K562 (cell line): ENCODE measurements around the gene CAMK2A. TPM values are rescaled to one million over a fixed set of nuclear protein-coding genes. Genes with fewer than 3 reads are reported as not detected.
A peak's percentile ranks its signal among the peaks of the same experiment; 100 is the strongest.

Source experiments
- ATAC-seq: fragments of 200-7000 bp; cut with Tn5 transposase; 3 replicates; pipeline ENCODE4 v1.9.1; 2020; ENCODE audit warnings: moderate library complexity
- BruUV-seq: library from RNA; stranded (reverse); fragments of 400-500 nt; replicated peaks from 2 replicates; lab custom pipeline; 2021; lab: Mats Ljungman, UMichigan
- CTCF ChIA-PET: fragments of 300-600 bp; formaldehyde crosslinking; extraction: SDS; loops from one replicate; lab custom pipeline; 2021; ENCODE audit warnings: low intra/inter-chr PET ratio; lab: Yijun Ruan, JAX
- POLR2A ChIA-PET: fragments of 300-600, 350-650 bp; sonication (Branson Sonifier 250); formaldehyde crosslinking; extraction: SDS; loops from one replicate; lab custom pipeline; 2021; ENCODE audit warnings: antibody characterized with exemption, inconsistent platforms; lab: Yijun Ruan, JAX
- DNase-seq, 4 experiments: peaks; one replicate each; pipeline versions ENCODE4 v3.0.0 to v3.0.0-alpha.2; 2011 to 2018; ENCODE audit warnings: low spot score in 3 of 4, mixed read lengths in 3 of 4; ENCODE audit errors: extremely low read depth in 1 of 4
- FAIRE-seq: peaks from 2 replicates; lab custom pipeline; 2011; peaks lifted over from hg19 to GRCh38; lab: Jason Lieb, UNC
- H2AFZ ChIP-seq: 2 replicates; pipeline ENCODE4 v1.6.0; 2011; ENCODE audit warnings: low read depth, low read length, control low read depth, inconsistent platforms
- H3K27ac ChIP-seq: fragments of 200-600 bp; 3 replicates; pipeline ENCODE4 v1.8.0; 2011; ENCODE audit warnings: low read depth, mild to moderate bottlenecking, control low read depth, inconsistent platforms, low read length, moderate library complexity, mixed read lengths; ENCODE audit errors: extremely low read depth
- H3K27me3 ChIP-seq, 2 experiments: fragments of 300-600 bp in 1 of 2; 2 replicates in 1 of 2; 3 replicates in 1 of 2; pipeline versions ENCODE4 v1.6.0 to v1.8.0; 2011; ENCODE audit warnings: inconsistent platforms in 2 of 2, low read length in 2 of 2, mild to moderate bottlenecking in 1 of 2, mixed read lengths in 1 of 2, moderate library complexity in 1 of 2; ENCODE audit not compliant: control insufficient read depth in 2 of 2, insufficient read depth in 2 of 2
- H3K36me3 ChIP-seq: fragments of 300-600 bp; 3 replicates; pipeline ENCODE4 v1.8.0; 2011; ENCODE audit warnings: mild to moderate bottlenecking, low read length, inconsistent platforms; ENCODE audit not compliant: control insufficient read depth, insufficient read depth
- H3K4me1 ChIP-seq, 2 experiments: fragments of 200-600 bp in 1 of 2; replicated peaks in 1 of 2; 2 replicates in 1 of 2; 3 replicates in 1 of 2; pipeline versions ENCODE4 v1.5.1 to v1.8.0; 2011; ENCODE audit warnings: inconsistent platforms in 2 of 2, low read length in 2 of 2, mild to moderate bottlenecking in 1 of 2, mixed read lengths in 1 of 2, moderate library complexity in 1 of 2; ENCODE audit not compliant: control insufficient read depth in 2 of 2, insufficient read depth in 2 of 2
- H3K4me2 ChIP-seq: 2 replicates; pipeline ENCODE4 v1.6.1; 2011; ENCODE audit warnings: low read length, control low read depth, inconsistent platforms, mixed read lengths; ENCODE audit not compliant: insufficient read depth
- H3K4me3 ChIP-seq: fragments of 200-600 bp; sonication (generic), shearing (Covaris generic); 2 replicates; pipeline ENCODE4 v1.5.1; 2016; ENCODE audit warnings: control low read depth, inconsistent platforms
- H3K79me2 ChIP-seq: fragments of 200-600 bp; 3 replicates; pipeline ENCODE4 v1.8.0; 2011; ENCODE audit warnings: low read length, inconsistent platforms; ENCODE audit not compliant: control insufficient read depth, insufficient read depth
- H3K9ac ChIP-seq, 2 experiments: 2 replicates each; pipeline versions ENCODE4 v1.6.0 to v1.6.1; 2011; ENCODE audit warnings: low read depth in 2 of 2, low read length in 2 of 2, control low read depth in 1 of 2, inconsistent platforms in 1 of 2, mild to moderate bottlenecking in 1 of 2, mixed read lengths in 1 of 2; ENCODE audit not compliant: insufficient read depth in 1 of 2
- H3K9me1 ChIP-seq: one replicate; pipeline ENCODE4 v1.6.0; 2011; ENCODE audit warnings: inconsistent platforms, mild to moderate bottlenecking, low read length, moderate library complexity; ENCODE audit not compliant: control insufficient read depth, insufficient read depth
- H3K9me3 ChIP-seq: replicated peaks from 2 replicates; pipeline ENCODE4 v1.5.1; 2011; ENCODE audit warnings: low read depth, low read length, inconsistent platforms; ENCODE audit not compliant: control insufficient read depth, insufficient read depth
- H4K20me1 ChIP-seq: replicated peaks from 2 replicates; pipeline ENCODE4 v1.6.1; 2011; ENCODE audit warnings: low read length, inconsistent platforms, mixed read lengths; ENCODE audit not compliant: control insufficient read depth, insufficient read depth
- ATF1 ChIP-seq, 2 experiments: fragments of 450-650 bp in 1 of 2; IDR thresholded peaks; 2 replicates each; pipeline ENCODE4 v1.6.1; 2016; ENCODE audit warnings: missing compliant biosample characterization in 1 of 2, missing genetic modification characterization in 1 of 2
- CC2D1A ChIP-seq: fragments of 450-650 bp; IDR thresholded peaks from 2 replicates; pipeline ENCODE4 v1.6.1; 2017; ENCODE audit warnings: mild to moderate bottlenecking
- ESRRA ChIP-seq: fragments of 450-650 bp; IDR thresholded peaks from 2 replicates; pipeline ENCODE4 v1.6.1; 2014; ENCODE audit warnings: low read depth, mild to moderate bottlenecking, moderate library complexity, borderline replicate concordance
- MAZ ChIP-seq, 2 experiments: fragments of 450-650 bp in 1 of 2; sonication (generic) in 1 of 2; formaldehyde crosslinking; IDR thresholded peaks in 1 of 2; conservative IDR thresholded peaks in 1 of 2; 2 replicates each; pipeline versions ENCODE4 v1.4.0 to v1.5.0; 2020; ENCODE audit warnings: mild to moderate bottlenecking in 1 of 2, missing genetic modification reagents in 1 of 2
- REST ChIP-seq, 2 experiments: fragments of 450-650 bp; formaldehyde crosslinking in 1 of 2; IDR thresholded peaks; 2 replicates each; pipeline versions ENCODE4 v1.4.0 to v1.6.1; 2014 to 2020; ENCODE audit warnings: mild to moderate bottlenecking in 2 of 2, borderline replicate concordance in 1 of 2, low read depth in 1 of 2
- SMC3 ChIP-seq: conservative IDR thresholded peaks from 2 replicates; pipeline ENCODE4 v1.6.1; 2011; ENCODE audit warnings: low read depth, low read length, improper control_type of control experiment; ENCODE audit not compliant: insufficient read depth
- STAG1 ChIP-seq: sonication (generic); formaldehyde crosslinking; IDR thresholded peaks from 2 replicates; pipeline ENCODE4 v1.5.0; 2020; ENCODE audit warnings: missing genetic modification reagents, borderline replicate concordance
- ZNF589 ChIP-seq: fragments of 200-800 bp; sonication (Bioruptor generic); IDR thresholded peaks from 2 replicates; pipeline ENCODE4 v1.6.1; 2016; ENCODE audit warnings: low read depth, missing genetic modification characterization, missing compliant biosample characterization
- WGBS: fragments of 100-300 bp; shearing (Covaris generic); methylation state at CpG from one replicate; pipeline ENCODE4 v1.1.6; 2016; ENCODE audit warnings: low coverage, mixed read lengths; ENCODE audit not compliant: insufficient coverage; ENCODE audit errors: missing lambda C conversion rate; 5-methylcytosine and 5-hydroxymethylcytosine counted together
- in situ Hi-C: fragments of 300-500 bp; cut with MboI; formaldehyde crosslinking; loops from 4 replicates; pipeline ENCODE4 v1.15.0; 2018; ENCODE audit warnings: inconsistent platforms, mixed read lengths
- intact Hi-C: fragments of 100-400 bp; cut with micrococcal nuclease; formaldehyde crosslinking; loops from 2 replicates; pipeline ENCODE4 v1.14.2; 2022
- polyA plus RNA-seq, 8 experiments: library from polyadenylated mRNA; depleted of rRNA in 4 of 8; stranded (reverse) in 5 of 8; unstranded in 3 of 8; fragments of >200 nt; fragmentation: Nextera tagmentation in 2 of 8; fragmentation: Illumina TruSeq in 1 of 8; extraction: Ambion mirVana in 2 of 8; extraction: Trizol in 1 of 8; gene quantifications; 2 replicates each; pipeline versions ENCODE4 v1.2.1 to v1.2.3, GENCODE V29; 2011 to 2014; ENCODE audit warnings: inconsistent platforms in 1 of 8, missing spikeins in 1 of 8
- total RNA-seq, 7 experiments: library from RNA; depleted of rRNA in 6 of 7; stranded (reverse); fragments of >200 nt in 6 of 7; fragmentation: Illumina TruSeq in 2 of 7; extraction: Trizol in 2 of 7; gene quantifications; 2 replicates each; pipeline versions ENCODE4 v1.2.1 to v1.2.3, GENCODE V29; 2011 to 2021; ENCODE audit warnings: low replicate concordance in 1 of 7

Gene CAMK2A
- total and polyA plus RNA-seq, 9 of the 15 experiments (the other 6 are each of a cell fraction or from before 2014, with no cell fraction given), result 0.01 to 0.18 (median 0.04) TPM; not detected in 6

GRCh38 chr5:150217873-150218692 lies 71.5 kb downstream of the CAMK2A start:
- peaks cover 13 to 34% of the 10 kb centered on the region in 2 experiments; a peak in 4 of 5 replicates for H3K27me3 ChIP-seq
- H3K9me1 ChIP-seq, result no peaks in the 10 kb centered on the region
- intact Hi-C loops, result loop anchor here (1.0 to 5.0 kb wide), 5 partner anchors 57 to 381 kb away; no protein-coding TSS in a partner anchor
- peaks cover 8% of the 10 kb centered on the region; the same call in 1 of the 2 replicates for H4K20me1 ChIP-seq
- H2AFZ ChIP-seq, result no peak overlapping the region; the same call in 1 of the 2 replicates
- POLR2A ChIA-PET, result interaction anchor here (0.7 to 1.2 kb wide), 2 partner anchors 192 to 213 kb away, joined by 3 read pairs; no protein-coding TSS in a partner anchor
- in situ Hi-C loops, result loop anchor here (10.0 kb wide), 1 partner anchor 583 kb away; no protein-coding TSS in a partner anchor
- ATAC-seq, result peak; percentile 97
- no peak overlapping the region for H3K9ac ChIP-seq
- CTCF ChIA-PET, result interaction anchor here (0.6 to 4.1 kb wide), 8 partner anchors 40 to 581 kb away, joined by 3 to 36 read pairs (median 5); no protein-coding TSS in a partner anchor
- peaks cover 3 to 4% of the 10 kb centered on the region in 2 experiments; a peak in 3 of 5 replicates for H3K4me1 ChIP-seq
- H3K36me3 ChIP-seq, result no peaks in the 10 kb centered on the region
- BruUV-seq, result no TSS peak
- WGBS, result 6% methylated on average over 10 of the region's 10 CpGs
- H3K4me2 ChIP-seq, result no peak overlapping the region
- H3K9me3 ChIP-seq, result no peaks in the 10 kb centered on the region
- no peak overlapping the region for H3K4me3 ChIP-seq
- no peaks in the 10 kb centered on the region for H3K79me2 ChIP-seq
- peak; percentile 82 to 89 (median 88) for DNase-seq
- peak; percentile 96 for FAIRE-seq
- no peak overlapping the region for H3K27ac ChIP-seq
- TF ChIP-seq CC2D1A (0 out of 2 replicates have a peak, but pooled peaks have one; percentile 38), ATF1 (CRISPR knock-in tag; IDR thresholded peaks at IDR 0.05) (no peak), ATF1 (tag; IDR thresholded peaks at IDR 0.05) (peak; percentile 21; the same call in 1 of the 2 replicates), ZNF589 (CRISPR knock-in tag) (no peak), SMC3 (peak; percentile 91), MAZ (CRISPR knock-in tag; conservative IDR thresholded peaks at IDR 0.05 in 1 of 2, IDR thresholded peaks at IDR 0.05 in 1 of 2) (no peak), REST (IDR thresholded peaks at IDR 0.05; ENCODE audit: borderline replicate concordance) (peak; percentile 87), REST (CRISPR knock-in tag; IDR thresholded peaks at IDR 0.05; ENCODE audit: low read depth) (no peak), STAG1 (peak; percentile 80; the same call in 1 of the 2 replicates), ESRRA (peak; percentile 45; the same call in 1 of the 2 replicates)
